HepG2 (cell line): ENCODE data around the gene RAPGEFL1. TPM values are rescaled to one million over a fixed set of nuclear protein-coding genes. Genes with fewer than 3 reads are reported as not detected.

Experiments used
- HNRNPH1 ChIP-seq: fragments of 200-400 bp; formaldehyde crosslinking; optimal IDR thresholded peaks from 2 replicates; pipeline ENCODE3; 2017; ENCODE audit warnings: mild to moderate bottlenecking, low read depth, low read length
- IRF2 ChIP-seq: IDR thresholded peaks from 2 replicates; pipeline ENCODE4 v1.6.1; 2018; ENCODE audit warnings: missing genetic modification reagents, missing compliant biosample characterization
- PHF20 ChIP-seq: sonication (generic); formaldehyde crosslinking; IDR thresholded peaks from 2 replicates; pipeline ENCODE4 v1.5.0; 2020; ENCODE audit warnings: mild to moderate bottlenecking, missing genetic modification reagents
- SALL2 ChIP-seq: sonication (generic); formaldehyde crosslinking; IDR thresholded peaks from 2 replicates; pipeline ENCODE4 v1.8.1; 2023; ENCODE audit warnings: mild to moderate bottlenecking, missing genetic modification reagents, inconsistent platforms
- TGIF2 ChIP-seq: IDR thresholded peaks from 2 replicates; pipeline ENCODE4 v1.6.1; 2016; ENCODE audit warnings: control low read depth, missing compliant biosample characterization
- ZNF781 ChIP-seq: sonication (generic); formaldehyde crosslinking; IDR thresholded peaks from 2 replicates; pipeline ENCODE4 v1.5.1; 2020; ENCODE audit warnings: borderline replicate concordance, mild to moderate bottlenecking, missing genetic modification reagents; ENCODE audit errors: not compliant biosample characterization
- polyA plus RNA-seq, 8 experiments: library from polyadenylated mRNA; depleted of rRNA in 3 of 8; stranded (reverse) in 7 of 8; unstranded in 1 of 8; fragments of >200 nt; fragmentation: Illumina TruSeq in 4 of 8; extraction: Trizol in 4 of 8; gene quantifications; 2 replicates each; pipeline versions ENCODE4 v1.2.1 to v1.2.3, GENCODE V29; 2011 to 2016; ENCODE audit warnings: low read depth in 4 of 8, missing spikeins in 1 of 8, mixed read lengths in 1 of 8; ENCODE audit not compliant: insufficient read depth in 1 of 8
- total RNA-seq, 5 experiments: library from RNA; depleted of rRNA; stranded (reverse); fragments of >200 nt; fragmentation: Illumina TruSeq; extraction: Trizol; gene quantifications; 2 replicates each; pipeline ENCODE4 v1.2.3, GENCODE V29; 2016; ENCODE audit warnings: low read depth in 1 of 5
- TF ChIP-seq, protein P1 (sequence below): sonication (generic); formaldehyde crosslinking; IDR thresholded peaks from 2 replicates; pipeline ENCODE4 v1.8.0; 2022; ENCODE audit warnings: missing genetic modification reagents, mild to moderate bottlenecking, moderate library complexity, borderline replicate concordance
- TF ChIP-seq, protein P2 (sequence below): sonication (generic); formaldehyde crosslinking; IDR thresholded peaks from 2 replicates; pipeline ENCODE4 v1.4.0; 2020; ENCODE audit warnings: missing genetic modification reagents
- TF ChIP-seq, protein P3 (sequence below): fragments of 450-650 bp; IDR thresholded peaks from 2 replicates; pipeline ENCODE4 v1.6.1; 2017; ENCODE audit warnings: mild to moderate bottlenecking
- TF ChIP-seq, protein P4 (sequence below): sonication (generic); formaldehyde crosslinking; IDR thresholded peaks from 2 replicates; pipeline ENCODE4 v1.4.0; 2020; ENCODE audit warnings: missing genetic modification reagents, borderline replicate concordance
- TF ChIP-seq, protein P5 (sequence below), 2 experiments: sonication (generic) in 1 of 2; formaldehyde crosslinking in 1 of 2; IDR thresholded peaks; 2 replicates each; pipeline versions ENCODE4 v1.5.1 to v1.6.1; 2011 to 2020; ENCODE audit warnings: borderline replicate concordance in 1 of 2, low read depth in 1 of 2, low read length in 1 of 2, mild to moderate bottlenecking in 1 of 2, missing genetic modification reagents in 1 of 2, moderate library complexity in 1 of 2

RAPGEFL1 gene
- total and polyA plus RNA-seq, 2 of the 13 experiments (the other 11 are each of a cell fraction or from before 2014, with no cell fraction given): 4.5 to 7.8 TPM

DNA sequence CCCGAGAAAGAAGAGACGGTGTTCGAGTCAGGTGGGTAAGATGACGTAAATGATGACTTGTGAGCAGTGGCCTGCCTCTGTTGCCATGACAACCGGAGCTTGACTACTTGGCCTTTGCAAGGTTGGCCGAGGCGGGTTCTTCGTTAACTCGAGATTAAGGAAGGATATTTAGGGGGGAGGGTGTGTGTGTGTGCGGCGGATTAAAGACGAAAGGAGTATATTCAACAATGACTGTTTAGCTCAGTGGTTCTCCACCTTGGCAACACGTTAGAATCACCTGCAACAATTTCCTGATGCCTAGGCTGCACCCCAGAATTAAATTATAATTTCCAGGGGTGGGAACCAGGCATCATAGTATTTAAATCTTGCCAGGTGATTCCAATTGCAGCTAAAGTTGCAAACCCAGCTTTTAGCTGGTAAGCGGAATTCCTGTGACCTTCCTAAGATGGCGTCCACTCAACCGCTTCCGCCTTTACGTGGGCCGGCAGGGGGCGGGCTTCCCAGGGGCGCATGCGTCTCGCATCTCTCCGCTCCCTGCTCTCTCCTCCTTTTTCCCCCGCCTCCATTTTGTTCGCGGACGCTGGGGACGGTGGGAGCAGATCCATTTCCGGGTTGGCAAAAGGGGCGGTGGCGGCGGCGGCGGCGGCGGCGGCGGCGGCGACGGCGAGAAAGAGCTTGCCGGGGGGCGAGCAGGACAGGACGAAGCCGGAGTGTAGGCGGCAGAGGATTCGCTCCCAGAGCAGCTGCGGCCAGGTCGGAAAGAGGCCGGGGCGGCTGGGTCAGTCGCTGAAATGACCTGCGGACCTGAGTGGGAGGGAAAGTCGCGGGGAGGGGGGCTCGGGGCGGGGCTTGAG lies 41.7 kb downstream of the RAPGEFL1 start, which contains the start of gene WIPF2 (continued):
- TF ChIP-seq, protein P1, sequence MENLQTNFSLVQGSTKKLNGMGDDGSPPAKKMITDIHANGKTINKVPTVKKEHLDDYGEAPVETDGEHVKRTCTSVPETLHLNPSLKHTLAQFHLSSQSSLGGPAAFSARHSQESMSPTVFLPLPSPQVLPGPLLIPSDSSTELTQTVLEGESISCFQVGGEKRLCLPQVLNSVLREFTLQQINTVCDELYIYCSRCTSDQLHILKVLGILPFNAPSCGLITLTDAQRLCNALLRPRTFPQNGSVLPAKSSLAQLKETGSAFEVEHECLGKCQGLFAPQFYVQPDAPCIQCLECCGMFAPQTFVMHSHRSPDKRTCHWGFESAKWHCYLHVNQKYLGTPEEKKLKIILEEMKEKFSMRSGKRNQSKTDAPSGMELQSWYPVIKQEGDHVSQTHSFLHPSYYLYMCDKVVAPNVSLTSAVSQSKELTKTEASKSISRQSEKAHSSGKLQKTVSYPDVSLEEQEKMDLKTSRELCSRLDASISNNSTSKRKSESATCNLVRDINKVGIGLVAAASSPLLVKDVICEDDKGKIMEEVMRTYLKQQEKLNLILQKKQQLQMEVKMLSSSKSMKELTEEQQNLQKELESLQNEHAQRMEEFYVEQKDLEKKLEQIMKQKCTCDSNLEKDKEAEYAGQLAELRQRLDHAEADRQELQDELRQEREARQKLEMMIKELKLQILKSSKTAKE (CRISPR knock-in tag): no peak
- TF ChIP-seq PHF20 (CRISPR knock-in tag) (peak; percentile 89), TGIF2 (CRISPR knock-in tag) (0 out of 2 replicates have a peak, but pooled peaks have one; percentile 6), SALL2 (CRISPR knock-in tag) (0 out of 2 replicates have a peak, but pooled peaks have one; percentile 61), IRF2 (CRISPR knock-in tag) (0 out of 2 replicates have a peak, but pooled peaks have one; percentile 35), HNRNPH1 (no peak), ZNF781 (CRISPR knock-in tag) (no peak)
- TF ChIP-seq, protein P2, sequence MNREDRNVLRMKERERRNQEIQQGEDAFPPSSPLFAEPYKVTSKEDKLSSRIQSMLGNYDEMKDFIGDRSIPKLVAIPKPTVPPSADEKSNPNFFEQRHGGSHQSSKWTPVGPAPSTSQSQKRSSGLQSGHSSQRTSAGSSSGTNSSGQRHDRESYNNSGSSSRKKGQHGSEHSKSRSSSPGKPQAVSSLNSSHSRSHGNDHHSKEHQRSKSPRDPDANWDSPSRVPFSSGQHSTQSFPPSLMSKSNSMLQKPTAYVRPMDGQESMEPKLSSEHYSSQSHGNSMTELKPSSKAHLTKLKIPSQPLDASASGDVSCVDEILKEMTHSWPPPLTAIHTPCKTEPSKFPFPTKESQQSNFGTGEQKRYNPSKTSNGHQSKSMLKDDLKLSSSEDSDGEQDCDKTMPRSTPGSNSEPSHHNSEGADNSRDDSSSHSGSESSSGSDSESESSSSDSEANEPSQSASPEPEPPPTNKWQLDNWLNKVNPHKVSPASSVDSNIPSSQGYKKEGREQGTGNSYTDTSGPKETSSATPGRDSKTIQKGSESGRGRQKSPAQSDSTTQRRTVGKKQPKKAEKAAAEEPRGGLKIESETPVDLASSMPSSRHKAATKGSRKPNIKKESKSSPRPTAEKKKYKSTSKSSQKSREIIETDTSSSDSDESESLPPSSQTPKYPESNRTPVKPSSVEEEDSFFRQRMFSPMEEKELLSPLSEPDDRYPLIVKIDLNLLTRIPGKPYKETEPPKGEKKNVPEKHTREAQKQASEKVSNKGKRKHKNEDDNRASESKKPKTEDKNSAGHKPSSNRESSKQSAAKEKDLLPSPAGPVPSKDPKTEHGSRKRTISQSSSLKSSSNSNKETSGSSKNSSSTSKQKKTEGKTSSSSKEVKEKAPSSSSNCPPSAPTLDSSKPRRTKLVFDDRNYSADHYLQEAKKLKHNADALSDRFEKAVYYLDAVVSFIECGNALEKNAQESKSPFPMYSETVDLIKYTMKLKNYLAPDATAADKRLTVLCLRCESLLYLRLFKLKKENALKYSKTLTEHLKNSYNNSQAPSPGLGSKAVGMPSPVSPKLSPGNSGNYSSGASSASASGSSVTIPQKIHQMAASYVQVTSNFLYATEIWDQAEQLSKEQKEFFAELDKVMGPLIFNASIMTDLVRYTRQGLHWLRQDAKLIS (CRISPR knock-in tag): no peak
- TF ChIP-seq, protein P3, sequence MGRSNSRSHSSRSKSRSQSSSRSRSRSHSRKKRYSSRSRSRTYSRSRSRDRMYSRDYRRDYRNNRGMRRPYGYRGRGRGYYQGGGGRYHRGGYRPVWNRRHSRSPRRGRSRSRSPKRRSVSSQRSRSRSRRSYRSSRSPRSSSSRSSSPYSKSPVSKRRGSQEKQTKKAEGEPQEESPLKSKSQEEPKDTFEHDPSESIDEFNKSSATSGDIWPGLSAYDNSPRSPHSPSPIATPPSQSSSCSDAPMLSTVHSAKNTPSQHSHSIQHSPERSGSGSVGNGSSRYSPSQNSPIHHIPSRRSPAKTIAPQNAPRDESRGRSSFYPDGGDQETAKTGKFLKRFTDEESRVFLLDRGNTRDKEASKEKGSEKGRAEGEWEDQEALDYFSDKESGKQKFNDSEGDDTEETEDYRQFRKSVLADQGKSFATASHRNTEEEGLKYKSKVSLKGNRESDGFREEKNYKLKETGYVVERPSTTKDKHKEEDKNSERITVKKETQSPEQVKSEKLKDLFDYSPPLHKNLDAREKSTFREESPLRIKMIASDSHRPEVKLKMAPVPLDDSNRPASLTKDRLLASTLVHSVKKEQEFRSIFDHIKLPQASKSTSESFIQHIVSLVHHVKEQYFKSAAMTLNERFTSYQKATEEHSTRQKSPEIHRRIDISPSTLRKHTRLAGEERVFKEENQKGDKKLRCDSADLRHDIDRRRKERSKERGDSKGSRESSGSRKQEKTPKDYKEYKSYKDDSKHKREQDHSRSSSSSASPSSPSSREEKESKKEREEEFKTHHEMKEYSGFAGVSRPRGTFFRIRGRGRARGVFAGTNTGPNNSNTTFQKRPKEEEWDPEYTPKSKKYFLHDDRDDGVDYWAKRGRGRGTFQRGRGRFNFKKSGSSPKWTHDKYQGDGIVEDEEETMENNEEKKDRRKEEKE: no peak
- TF ChIP-seq, protein P4, sequence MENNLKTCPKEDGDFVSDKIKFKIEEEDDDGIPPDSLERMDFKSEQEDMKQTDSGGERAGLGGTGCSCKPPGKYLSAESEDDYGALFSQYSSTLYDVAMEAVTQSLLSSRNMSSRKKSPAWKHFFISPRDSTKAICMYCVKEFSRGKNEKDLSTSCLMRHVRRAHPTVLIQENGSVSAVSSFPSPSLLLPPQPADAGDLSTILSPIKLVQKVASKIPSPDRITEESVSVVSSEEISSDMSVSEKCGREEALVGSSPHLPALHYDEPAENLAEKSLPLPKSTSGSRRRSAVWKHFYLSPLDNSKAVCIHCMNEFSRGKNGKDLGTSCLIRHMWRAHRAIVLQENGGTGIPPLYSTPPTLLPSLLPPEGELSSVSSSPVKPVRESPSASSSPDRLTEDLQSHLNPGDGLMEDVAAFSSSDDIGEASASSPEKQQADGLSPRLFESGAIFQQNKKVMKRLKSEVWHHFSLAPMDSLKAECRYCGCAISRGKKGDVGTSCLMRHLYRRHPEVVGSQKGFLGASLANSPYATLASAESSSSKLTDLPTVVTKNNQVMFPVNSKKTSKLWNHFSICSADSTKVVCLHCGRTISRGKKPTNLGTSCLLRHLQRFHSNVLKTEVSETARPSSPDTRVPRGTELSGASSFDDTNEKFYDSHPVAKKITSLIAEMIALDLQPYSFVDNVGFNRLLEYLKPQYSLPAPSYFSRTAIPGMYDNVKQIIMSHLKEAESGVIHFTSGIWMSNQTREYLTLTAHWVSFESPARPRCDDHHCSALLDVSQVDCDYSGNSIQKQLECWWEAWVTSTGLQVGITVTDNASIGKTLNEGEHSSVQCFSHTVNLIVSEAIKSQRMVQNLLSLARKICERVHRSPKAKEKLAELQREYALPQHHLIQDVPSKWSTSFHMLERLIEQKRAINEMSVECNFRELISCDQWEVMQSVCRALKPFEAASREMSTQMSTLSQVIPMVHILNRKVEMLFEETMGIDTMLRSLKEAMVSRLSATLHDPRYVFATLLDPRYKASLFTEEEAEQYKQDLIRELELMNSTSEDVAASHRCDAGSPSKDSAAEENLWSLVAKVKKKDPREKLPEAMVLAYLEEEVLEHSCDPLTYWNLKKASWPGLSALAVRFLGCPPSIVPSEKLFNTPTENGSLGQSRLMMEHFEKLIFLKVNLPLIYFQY: peak; percentile 59; the same call in 1 of the 2 replicates
- TF ChIP-seq, protein P5, sequence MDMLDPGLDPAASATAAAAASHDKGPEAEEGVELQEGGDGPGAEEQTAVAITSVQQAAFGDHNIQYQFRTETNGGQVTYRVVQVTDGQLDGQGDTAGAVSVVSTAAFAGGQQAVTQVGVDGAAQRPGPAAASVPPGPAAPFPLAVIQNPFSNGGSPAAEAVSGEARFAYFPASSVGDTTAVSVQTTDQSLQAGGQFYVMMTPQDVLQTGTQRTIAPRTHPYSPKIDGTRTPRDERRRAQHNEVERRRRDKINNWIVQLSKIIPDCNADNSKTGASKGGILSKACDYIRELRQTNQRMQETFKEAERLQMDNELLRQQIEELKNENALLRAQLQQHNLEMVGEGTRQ (IDR thresholded peaks at IDR 0.05; ENCODE audit: low read depth, low read length): no peak
- TF ChIP-seq, protein P5 (CRISPR knock-in tag; IDR thresholded peaks at IDR 0.05; ENCODE audit: borderline replicate concordance): no peak; the same call in 1 of the 2 replicates
